ENCODE results near the gene CTPS1.

DNA sequence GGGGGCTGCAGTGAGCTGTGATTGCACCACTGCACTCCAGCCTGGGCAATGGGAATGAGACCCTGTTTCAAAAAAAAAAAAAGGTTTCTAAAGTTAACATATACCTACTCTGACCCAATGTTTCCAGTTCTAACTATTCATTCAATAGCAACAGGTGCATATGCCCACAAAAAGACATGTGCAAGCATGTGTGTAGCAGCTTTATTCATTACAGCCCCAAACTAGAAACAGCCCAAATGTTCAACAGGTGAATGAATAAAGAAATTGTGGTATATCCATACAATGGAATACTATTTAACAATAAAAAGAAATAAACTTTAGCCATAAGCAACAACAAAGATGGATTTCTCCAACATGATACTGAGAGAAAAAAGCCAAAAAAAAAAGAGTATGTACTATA is 21.3 kb upstream of the CTPS1 start:
- TF ChIP-seq, protein P1, sequence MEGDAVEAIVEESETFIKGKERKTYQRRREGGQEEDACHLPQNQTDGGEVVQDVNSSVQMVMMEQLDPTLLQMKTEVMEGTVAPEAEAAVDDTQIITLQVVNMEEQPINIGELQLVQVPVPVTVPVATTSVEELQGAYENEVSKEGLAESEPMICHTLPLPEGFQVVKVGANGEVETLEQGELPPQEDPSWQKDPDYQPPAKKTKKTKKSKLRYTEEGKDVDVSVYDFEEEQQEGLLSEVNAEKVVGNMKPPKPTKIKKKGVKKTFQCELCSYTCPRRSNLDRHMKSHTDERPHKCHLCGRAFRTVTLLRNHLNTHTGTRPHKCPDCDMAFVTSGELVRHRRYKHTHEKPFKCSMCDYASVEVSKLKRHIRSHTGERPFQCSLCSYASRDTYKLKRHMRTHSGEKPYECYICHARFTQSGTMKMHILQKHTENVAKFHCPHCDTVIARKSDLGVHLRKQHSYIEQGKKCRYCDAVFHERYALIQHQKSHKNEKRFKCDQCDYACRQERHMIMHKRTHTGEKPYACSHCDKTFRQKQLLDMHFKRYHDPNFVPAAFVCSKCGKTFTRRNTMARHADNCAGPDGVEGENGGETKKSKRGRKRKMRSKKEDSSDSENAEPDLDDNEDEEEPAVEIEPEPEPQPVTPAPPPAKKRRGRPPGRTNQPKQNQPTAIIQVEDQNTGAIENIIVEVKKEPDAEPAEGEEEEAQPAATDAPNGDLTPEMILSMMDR (IDR thresholded peaks at IDR 0.05; ENCODE audit: insufficient read depth, low read depth, low read length) = no peak
- no peak for TF ChIP-seq EZH2 (IDR thresholded peaks at IDR 0.05; ENCODE audit: insufficient read depth, low read length)
